Measurements from ENCODE around the gene CAMSAP3.

CAMSAP3 gene, protein sequence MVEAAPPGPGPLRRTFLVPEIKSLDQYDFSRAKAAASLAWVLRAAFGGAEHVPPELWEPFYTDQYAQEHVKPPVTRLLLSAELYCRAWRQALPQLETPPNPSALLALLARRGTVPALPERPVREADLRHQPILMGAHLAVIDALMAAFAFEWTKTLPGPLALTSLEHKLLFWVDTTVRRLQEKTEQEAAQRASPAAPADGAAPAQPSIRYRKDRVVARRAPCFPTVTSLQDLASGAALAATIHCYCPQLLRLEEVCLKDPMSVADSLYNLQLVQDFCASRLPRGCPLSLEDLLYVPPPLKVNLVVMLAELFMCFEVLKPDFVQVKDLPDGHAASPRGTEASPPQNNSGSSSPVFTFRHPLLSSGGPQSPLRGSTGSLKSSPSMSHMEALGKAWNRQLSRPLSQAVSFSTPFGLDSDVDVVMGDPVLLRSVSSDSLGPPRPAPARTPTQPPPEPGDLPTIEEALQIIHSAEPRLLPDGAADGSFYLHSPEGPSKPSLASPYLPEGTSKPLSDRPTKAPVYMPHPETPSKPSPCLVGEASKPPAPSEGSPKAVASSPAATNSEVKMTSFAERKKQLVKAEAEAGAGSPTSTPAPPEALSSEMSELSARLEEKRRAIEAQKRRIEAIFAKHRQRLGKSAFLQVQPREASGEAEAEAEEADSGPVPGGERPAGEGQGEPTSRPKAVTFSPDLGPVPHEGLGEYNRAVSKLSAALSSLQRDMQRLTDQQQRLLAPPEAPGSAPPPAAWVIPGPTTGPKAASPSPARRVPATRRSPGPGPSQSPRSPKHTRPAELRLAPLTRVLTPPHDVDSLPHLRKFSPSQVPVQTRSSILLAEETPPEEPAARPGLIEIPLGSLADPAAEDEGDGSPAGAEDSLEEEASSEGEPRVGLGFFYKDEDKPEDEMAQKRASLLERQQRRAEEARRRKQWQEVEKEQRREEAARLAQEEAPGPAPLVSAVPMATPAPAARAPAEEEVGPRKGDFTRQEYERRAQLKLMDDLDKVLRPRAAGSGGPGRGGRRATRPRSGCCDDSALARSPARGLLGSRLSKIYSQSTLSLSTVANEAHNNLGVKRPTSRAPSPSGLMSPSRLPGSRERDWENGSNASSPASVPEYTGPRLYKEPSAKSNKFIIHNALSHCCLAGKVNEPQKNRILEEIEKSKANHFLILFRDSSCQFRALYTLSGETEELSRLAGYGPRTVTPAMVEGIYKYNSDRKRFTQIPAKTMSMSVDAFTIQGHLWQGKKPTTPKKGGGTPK

GRCh38 chr19:7595466-7596133, at the start of gene CAMSAP3:
Gene CAMSAP3 (plus strand): TSS chr19:7595863. CDS start chr19:7596003, 140 bp downstream.
- DNase-seq: no peak

- no peak for DNase-seq
Observed at GRCh38 chr19:7545904-7546303, 49.8 kb upstream of the CAMSAP3 start.

GRCh38 chr19:7547159-7547558, 48.5 kb upstream of the CAMSAP3 start:
- no peak for DNase-seq

DNA sequence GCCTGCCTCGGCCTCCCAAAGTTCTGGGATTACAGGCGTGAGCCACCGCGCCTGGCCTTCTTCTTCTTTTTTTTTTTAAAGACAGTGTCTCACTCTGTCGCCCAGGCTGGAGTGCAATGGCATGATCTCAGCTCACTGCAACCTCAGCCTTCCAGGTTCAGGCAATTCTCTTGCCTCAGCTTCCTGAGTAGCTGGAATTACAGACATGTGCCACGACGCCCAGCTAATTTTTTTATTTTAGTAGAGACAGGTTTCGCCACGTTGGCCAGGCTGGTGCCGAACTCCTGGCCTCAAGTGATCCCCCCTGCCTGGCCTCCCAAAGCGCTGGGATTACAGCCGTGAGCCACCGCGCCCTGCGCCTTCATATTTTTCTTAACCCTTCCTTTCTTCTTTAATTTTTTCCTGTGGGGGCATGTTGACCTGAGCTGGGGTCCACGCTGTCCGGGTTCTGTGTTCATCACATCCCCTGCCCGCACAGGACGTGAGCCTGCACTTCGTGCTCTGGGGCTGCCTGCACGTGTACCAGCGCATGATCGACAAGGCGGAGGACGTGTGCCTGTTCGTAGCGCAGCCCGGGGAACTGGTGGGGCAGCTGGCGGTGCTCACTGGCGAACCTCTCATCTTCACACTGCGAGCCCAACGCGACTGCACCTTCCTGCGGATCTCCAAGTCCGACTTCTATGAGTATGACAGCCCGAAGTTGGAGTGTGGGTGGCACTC, 46.1 kb upstream of the CAMSAP3 start:
- DNase-seq: no peak

DNA sequence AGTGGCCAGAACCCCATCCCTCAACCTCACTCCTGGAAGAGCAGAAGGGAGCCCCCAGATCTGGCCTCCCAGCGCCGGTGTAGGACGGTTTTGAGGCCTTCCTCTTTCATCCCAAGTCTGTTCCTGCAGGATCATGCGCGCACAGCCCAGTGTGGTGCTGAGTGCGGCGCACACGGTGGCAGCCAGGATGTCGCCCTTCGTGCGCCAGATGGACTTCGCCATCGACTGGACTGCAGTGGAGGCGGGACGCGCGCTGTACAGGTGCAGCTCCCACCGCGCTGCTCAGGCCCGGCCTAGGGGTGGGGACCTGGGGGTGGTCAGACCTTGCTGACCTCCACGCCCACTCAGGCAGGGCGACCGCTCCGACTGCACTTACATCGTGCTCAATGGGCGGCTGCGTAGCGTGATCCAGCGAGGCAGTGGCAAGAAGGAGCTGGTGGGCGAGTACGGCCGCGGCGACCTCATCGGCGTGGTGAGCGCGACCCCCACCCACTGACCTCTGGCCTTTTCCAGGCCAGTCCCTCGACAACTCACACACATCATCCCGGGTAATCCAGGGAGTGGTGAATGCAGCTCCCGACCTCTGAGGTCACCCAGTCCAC, 45.4 kb upstream of the CAMSAP3 start:
- no peak for DNase-seq

DNA sequence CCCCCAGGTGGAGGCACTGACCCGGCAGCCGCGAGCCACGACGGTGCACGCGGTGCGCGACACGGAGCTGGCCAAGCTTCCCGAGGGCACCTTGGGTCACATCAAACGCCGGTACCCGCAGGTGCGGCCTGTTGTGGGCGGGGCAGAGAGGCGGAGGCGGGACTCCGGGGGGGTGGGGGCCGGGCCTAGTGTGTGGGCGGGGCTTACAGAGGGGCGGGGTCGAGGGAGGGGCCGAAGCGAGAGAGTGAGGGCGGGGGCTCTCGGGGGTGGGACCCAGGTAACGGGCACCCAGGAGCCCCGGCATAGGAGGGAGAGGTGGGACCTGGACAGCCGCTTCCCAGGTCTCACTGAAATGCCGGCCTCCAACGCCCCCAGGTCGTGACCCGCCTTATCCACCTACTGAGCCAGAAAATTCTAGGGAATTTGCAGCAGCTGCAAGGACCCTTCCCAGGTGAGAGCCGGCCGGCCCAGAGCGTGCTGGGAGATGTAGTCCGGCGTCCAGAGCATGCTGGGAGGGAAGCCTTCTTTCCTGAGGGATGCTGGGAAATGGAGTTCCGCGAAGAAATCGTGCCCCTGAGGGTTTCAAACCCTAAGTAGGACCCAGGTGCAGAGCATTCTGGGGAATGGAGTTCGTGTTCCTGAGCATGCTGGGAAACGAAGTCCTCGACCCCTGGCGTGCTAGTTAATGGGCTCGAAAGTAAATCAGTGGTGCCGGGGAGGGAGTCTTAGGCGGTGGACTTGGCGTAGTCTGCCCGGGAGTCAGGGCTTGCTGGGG, 44.5 kb upstream of the CAMSAP3 start:
- DNase-seq: no peak

DNA sequence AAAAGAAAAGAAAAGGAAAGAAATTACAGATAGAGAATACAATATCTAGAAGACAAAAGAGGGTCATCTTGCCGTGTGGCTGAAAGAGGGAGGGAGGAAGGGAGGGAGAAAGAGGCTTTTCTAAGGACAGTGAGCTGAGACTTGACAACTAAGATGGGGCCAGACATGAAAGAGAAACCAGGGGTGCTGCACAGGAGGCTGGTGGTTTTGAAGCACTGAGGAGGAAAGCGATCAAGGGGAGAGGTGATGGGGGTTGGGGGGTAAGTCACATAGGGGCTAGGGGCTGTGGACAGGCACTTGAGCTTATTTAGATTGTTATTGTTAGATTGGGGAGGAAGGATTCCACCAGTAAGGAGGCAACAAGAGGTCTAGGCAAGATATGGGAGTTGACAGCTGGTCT, 42.9 kb upstream of the CAMSAP3 start:
- DNase-seq: no peak

DNA sequence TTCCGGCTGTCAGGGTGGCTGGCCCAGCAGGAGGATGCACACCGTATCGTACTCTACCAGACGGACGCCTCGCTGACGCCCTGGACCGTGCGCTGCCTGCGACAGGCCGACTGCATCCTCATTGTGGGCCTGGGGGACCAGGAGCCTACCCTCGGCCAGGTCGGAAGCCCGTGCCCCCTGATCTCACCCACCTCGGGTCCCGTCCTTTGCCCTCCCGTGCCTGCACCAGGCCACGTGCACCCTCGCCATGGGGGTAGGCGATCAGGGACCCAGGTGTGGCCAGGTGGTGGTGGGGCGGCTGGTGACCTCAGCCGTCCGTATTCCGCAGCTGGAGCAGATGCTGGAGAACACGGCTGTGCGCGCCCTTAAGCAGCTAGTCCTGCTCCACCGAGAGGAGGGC, 41.1 kb upstream of the CAMSAP3 start:
- no peak for DNase-seq

DNA sequence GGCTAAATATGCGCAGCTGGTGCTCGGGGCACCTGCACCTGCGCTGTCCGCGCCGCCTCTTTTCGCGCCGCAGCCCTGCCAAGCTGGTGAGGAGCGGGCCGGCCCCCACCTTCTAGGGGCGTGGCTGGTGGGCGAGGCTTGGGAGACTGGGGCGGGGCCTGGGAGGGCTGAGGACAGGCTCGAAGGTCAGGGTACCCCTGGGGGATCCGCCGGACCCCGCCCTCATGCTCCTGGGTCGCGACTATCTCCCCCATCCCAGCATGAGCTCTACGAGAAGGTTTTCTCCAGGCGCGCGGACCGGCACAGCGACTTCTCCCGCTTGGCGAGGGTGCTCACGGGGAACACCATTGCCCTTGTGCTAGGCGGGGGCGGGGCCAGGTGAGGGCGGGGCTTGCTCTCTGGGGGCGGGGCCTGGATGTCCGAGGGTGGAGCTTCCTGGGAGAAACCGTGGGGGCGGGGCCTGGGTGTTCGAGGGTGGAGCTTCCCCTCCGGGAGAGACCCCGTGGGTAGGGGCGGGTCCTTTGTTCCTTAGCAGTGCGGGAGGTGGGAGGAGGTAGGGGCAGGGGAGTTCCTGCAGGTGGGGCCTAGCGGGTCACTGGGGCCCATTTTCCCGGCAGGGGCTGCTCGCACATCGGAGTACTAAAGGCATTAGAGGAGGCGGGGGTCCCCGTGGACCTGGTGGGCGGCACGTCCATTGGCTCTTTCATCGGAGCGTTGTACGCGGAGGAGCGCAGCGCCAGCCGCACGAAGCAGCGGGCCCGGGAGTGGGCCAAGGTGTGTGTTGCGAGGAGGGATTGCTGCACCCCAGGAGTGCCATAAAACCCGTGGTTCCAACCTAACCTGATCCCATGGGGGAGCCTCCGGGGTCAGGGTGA, 40.4 kb upstream of the CAMSAP3 start:
- DNase-seq: no peak

DNA sequence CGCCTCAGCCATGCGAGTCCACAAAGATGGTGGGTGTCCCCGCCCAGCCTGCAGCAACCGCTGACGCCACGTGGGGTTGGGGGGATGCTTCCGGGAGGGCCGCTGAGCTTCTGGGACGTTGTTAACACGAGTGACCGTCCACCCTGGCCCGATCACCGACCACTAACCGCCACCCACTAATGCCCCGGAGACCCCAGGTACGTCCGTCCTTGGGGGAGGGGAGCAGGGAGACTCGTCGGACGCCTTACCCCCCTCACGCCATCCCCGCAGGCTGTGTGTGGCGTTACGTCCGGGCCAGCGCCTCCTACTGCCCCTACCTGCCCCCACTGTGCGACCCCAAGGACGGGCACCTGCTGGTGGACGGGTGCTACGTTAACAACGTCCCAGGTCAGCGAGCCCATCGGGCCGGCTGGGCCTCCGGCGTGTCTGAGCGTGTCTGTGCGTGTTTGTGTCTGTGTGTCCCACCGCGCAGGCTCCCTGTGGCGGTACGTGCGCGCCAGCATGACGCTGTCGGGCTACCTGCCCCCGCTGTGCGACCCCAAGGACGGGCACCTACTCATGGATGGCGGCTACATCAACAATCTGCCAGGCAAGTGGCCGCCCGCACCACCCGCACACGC, 38.9 kb upstream of the CAMSAP3 start:
- no peak for DNase-seq

GRCh38 chr19:7558667-7559066, 37.0 kb upstream of the CAMSAP3 start:
- DNase-seq: no peak

DNA sequence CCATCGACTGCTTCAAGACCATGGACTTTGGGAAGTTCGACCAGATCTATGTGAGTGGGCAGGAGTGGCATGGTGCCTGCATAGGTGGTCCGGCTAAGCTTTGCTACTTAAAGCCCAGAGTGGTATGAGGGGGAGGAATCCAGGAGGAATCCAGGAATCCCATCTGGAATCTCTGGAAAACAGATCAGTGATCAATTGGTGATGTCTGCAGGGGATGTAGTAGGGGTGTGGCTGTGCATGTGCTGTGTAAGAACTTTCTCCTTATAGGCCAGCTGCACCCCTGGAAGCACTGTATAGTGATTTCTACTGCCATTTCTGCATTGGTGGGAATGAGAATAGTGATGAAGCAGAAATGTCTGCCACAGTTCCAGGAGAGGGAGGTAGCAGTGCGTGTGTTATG, 36.6 kb upstream of the CAMSAP3 start:
- no peak for DNase-seq

DNA sequence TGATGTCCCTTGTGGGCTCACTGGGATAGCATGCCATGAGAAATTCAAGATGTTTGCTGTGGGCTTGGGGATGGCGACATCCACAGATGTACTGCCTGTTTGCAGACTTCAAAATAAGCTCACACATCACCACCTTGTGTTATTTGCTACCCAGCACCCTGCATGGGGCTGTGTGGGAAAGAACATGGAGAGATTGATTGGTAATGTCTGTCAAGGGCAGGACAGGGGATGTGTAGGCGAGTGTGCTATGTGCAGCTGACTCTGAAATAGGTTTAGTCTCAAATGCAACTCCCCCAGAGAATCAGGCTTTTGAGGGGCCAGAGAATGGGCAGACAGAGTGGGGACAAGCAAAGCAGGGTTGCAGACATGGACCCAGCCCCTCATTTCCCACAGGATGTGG, 35.4 kb upstream of the CAMSAP3 start:
- DNase-seq: no peak

DNA sequence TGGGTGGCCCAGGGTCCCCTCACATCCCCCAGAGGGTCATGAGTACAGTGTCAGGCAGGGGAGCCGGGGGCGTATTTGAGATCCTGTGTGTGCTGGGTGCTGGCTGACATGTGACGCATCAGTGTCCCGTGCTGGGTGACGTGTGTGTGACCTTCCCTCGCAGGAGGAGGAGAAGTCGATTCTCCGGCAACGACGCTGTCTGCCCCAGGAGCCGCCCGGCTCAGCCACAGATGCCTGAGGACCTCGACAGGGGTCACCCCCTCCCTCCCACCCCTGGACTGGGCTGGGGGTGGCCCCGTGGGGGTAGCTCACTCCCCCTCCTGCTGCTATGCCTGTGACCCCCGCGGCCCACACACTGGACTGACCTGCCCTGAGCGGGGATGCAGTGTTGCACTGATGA, 34.3 kb upstream of the CAMSAP3 start:
- no peak for DNase-seq

DNA sequence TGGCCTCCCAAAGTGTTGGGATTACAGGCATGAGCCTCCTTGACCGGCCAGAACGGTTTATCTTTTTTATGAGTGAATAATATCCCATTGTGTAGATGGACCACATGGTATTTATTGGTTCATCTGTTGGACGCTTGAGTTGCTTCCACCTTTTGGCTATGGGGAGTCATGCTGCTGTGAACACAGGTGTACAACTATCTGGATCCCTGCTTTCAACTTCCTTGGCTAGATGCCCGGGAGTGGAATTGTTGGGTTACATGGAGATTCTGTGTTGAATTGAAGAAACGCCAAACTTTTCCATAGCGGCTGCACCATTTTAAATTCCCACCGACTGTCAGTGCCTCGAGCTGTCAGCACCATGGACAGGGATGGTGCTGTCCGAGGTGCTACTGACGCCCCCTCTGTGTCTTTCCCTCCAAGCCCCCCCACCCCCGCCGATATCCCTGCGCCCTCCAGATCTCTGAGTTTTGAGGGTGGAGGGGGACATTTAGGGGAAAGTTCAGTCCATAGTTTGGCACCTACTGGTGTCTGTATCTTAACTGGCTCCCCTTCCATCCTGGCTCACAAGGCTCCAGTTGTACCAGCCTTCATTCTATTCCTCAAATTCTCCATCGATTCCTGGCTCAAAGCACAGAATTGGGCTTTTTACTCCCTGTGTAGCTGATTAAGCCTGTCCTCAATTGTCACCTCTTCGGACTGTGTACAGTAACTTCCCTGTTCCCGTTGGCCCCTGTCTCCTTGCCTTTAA, 32.8 kb upstream of the CAMSAP3 start:
- no peak for DNase-seq

GRCh38 chr19:7564866-7565265, 30.8 kb upstream of the CAMSAP3 start:
- DNase-seq: no peak

DNA sequence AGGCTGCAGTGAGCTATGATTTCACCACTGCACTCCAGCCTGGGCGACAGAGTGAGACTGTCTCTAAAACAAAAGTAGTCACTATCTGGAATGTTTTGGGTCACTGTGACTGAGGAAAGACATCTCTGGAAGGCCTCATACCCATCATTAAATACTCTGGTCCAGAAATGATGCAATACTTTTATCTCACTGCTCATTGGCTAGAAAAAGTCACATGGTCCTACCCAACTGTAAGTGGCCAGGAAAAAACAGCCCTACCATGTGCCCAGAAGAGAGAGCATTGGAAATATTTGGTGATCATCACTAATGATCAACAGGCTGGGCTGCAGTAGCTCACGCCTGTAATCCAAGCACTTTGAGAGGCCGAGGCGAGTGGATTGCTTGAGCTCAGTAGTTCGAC, 30.3 kb upstream of the CAMSAP3 start:
- no peak for DNase-seq

- no peak for DNase-seq
Observed at GRCh38 chr19:7570761-7571160, 24.9 kb upstream of the CAMSAP3 start.
